NCI-H2171 (cell line): Measurements from ENCODE around the gene CPNE2.
"Not testable (repeated sequence)": the region's sequence is repeated elsewhere in the genome, so short reads cannot be mapped to it uniquely, and the experiment has no call there.

Experiments used
- DNase-seq: peaks from one replicate; lab custom pipeline; 2025; lab: John Stamatoyannopoulos, UW

The CPNE2 gene

DNA sequence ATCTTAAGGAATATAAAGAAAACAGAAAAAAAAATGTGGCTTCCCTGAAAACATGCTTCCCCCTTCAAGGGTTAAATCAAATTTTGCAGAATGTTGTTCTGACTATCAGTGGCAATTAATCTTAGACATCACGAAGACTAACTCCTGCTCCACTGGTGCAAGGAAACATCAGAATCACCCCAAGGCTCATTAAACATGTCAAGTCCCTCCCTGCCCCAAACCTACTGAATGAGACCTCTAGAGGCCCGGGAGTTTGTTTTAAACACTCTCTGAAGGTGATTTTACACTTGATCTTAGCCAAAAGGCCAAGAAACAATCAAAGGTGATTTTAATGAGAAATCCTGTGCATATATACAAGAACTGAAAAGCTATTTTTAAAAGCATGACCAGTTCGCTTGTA lies 75.2 kb downstream of the CPNE2 start:
- no peak for DNase-seq

DNA sequence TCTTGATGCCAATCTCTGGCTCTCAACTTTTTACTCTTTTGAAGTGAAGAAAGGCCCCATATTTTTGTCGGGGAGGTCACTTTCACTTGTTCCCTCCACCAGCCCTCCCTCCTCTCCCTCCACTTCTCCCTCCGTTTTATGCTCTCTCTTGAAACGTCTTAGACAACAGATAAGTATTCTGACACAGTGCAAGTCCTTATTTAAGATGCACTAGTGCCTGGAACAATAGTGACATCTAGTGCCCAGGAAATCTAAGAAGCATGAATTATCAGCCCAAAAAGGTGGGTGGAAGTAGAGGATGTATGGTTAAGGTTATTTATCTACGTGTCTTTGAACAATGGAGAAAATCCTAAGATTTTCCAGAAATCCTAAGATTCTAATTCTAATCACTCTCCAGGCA lies 75.6 kb downstream of the CPNE2 start:
- peak; percentile 30 for DNase-seq

DNA sequence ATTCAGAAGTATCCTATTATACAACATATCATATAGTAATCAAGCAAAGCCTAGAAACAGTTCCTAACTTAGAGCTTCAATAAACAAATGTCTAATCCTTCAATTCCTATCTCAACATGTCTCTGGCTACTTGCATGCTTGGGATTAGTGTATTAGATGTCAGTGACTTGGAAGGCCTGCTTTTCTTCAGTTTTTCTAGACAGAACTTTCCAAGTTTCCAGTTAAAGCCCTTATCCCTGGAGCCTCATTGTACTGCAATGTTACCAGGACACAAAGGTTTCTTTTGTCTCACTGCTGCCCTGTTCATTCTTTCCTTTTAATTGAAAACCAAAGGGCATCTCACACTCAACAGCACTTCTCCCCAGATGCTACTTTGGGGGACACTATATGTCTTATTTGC lies 76.9 kb downstream of the CPNE2 start:
- no peak for DNase-seq

DNA sequence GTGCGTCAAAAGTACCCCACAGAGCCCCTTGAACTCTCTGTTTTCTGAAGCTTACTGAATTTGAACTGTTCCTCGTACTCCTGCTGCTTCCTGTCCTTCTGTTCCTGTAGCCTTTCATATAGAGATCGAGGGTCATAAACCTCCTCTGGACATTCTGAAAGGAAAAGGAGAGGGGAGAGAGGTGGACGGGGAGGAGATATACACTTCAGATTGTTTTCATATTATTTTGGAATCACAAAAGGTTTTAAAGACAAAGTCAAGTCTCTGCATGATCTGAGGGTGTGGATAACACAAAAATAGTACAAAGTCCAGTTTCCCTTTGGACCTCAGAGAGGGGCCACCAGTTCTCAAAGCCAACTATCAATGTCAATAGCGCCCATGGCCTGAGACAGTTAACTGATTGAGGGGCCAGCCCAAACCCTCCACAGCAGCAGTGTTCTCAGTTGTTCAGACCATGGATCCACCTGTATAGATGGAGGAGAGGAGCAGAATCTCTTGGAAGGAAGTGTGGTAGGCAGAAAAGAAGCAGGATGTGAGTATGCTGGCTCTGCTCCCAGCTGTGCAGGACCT lies 80.4 kb downstream of the CPNE2 start:
- no peak for DNase-seq

DNA sequence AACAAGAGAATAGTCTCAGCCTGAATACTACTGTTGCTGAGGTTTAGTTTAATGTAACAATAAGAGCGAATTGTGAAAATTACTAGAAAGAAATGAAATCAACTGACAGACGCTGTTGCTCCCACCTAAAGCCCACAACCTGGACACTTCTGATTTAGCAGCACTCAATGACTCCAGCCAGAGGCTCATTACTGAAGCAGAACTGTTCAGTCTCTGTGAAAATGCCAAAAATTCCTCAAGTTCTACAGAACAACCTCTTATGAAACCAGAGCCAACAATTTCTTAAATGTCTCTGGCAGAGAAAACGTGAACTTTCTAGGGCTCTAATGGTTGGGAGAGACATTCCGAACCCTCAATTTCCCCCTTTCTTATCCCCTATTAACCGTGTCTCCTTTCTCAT lies 83.5 kb downstream of the CPNE2 start:
- DNase-seq: no peak

DNA sequence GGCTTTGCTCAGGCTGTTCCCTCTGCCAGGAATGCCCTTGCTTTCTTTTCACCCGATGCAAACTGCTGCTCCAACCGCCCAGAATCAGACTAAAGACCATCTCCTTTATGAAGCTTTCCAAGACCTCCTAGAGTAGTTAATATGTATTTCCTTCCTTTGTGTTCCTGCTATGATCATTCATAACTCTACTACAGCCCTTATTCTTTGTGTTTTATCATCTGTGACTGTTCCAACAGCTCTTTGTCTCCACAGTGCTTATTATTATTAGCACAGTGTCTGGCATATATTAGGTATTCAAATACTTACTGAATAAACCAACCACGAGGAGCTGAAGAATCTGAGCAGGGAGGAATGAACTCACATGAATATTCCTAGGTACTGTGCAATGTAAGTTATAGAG lies 85.8 kb downstream of the CPNE2 start:
- DNase-seq: no peak

DNA sequence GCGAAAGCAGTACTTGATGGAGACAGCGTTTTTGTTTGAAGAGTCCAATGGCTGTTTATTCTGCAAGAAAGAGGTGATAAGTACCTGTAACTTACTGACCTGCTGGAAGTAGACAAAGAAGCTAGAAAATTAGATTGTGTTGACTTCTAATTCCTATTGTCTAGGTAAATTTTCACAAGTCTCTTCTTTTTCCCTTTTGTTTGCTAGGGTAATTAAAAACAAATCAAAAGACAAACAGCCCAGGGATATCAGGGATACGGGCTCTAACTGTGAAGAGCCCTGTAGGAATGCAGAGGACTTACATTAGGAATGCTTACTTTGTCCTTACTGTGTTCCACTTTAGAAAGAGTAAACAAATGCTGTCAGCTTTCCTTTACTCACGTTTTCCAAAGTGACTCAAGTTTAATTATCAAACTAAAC lies 86.4 kb downstream of the CPNE2 start:
- no peak for DNase-seq

DNA sequence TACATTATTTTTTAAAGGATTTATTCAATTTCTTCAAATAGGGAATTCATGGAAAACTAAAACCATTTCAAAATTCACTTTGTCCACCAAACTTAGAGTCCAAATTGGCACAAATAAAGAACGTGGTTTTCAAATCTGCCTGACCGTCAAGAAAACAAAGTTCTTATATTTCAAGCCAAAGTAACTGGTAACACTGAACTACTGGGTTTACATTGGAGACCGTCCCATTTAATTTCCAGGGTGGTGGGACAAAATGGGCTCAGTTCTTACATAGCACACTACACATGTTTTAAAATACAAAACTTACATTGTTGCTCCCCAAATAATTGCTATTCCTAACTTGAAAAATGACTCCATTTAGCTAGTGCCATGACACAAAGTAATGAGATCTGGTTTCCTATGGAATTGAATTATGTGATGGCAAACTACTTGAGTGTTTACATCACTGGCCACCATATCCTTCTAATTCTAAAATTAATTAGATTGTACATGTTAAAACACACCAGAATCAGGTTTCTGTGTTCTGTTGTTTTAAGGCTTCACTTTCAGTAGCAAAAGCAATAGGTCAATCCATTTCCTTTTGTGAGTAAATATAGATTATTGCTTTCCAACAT lies 86.9 kb downstream of the CPNE2 start:
- no peak for DNase-seq

DNA sequence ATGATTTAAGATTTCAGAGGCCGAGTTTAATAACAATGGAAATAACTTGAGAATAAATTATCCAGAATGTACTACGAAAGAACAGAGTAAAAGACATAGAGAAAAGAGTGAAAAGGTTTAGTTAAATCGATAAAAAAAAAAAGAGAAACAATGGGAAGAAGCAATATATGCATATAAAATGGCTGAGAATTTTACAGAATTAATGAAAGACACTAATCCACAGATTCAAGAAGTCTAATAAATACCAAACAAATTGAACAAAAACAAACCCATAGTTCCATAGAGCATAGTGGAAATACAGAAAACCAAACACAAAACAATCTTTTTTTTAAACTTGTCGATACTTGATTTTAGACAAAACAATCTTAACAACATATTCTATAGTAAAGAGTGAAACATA lies 91.7 kb downstream of the CPNE2 start:
- DNase-seq: no peak

DNA sequence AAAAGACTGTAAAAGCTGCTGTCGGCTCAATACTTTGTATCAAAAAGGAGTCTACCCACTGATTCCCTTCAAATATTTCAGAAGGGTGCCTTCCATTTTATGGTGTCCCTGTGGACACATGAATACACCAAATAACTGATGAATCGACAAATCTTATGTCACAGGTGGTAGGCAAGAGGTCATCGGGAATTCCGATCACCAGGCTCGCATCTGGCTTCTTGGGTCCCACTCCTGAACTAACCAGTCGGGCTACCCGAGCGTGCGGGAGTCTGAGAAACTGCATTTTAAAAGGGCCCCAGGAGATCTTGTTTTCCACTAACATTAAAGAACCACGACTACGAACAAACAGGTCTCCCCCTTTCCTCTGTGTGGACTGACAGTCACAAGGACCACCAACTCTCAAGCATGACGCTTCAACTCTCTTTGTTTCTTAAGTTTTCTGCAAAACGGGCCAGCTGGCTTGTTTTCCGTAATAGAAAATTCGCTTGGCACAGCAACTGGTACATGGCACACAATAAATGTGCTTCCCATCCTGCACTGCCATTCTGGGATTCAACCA lies 92.6 kb downstream of the CPNE2 start:
- no peak for DNase-seq

DNA sequence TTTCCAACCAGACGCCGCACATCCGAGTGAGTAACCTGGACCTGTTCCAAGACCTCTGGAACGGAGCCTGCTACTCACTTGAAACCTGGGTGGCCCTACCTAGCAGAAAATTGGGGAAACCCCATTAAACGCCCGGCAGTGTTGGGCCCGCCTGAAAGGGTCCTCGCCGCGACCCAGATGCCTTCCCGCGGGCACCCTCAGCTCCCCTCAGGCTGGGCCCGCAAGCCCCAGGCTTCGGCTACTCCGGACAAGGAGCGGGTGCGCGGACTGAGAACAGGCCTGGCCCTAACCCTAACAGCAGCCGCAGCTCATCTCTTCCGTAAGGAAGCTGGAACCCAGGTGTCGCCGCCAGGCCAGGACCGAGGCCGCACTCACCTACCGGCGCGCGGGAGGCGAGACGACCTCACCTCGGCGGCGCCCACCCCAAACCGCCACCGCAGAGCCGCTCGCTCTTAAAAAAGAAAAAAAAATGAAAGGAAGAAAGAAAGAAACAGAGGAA lies 93.1 kb downstream of the CPNE2 start:
- DNase-seq: no peak

DNA sequence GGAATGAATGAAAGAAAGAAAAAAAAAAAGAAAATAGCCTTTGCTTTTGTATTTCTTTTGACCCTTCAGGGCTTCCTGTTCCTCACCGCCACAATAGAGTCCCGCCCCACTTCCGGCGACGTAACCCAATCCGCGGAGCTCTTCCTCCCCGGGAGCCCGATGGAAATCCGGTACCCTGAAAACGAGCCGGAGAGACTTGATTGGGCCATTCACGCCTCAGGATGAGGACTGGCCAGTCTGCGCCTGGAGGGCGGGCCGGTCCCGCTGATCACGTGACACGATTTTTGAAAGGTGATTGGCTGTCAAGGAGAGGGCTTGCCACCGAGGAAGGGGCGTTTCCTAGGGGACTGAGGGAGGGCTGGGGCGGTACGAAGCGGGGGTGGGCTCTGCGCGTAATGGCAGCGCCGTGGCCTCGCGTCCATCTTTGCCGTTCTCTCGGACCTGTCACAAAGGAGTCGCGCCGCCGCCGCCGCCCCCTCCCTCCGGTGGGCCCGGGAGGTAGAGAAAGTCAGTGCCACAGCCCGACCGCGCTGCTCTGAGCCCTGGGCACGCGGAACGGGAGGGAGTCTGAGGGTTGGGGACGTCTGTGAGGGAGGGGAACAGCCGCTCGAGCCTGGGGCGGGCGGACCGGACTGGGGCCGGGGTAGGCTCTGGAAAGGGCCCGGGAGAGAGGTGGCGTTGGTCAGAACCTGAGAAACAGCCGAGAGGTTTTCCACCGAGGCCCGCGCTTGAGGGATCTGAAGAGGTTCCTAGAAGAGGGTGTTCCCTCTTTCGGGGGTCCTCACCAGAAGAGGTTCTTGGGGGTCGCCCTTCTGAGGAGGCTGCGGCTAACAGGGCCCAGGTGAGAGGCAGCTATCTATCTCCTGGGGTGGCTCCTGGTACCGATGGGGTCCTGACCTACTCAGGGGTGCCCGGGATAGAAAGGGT lies 93.8 kb downstream of the CPNE2 start, which contains the start of the genes PSME3IP1 and RSPRY1:
TSS of gene PSME3IP1 (minus strand) at position 95 of the 927 bp plus-strand sequence. CDS start 12,185 bp downstream, outside the sequence.
TSS of gene RSPRY1 (plus strand) at position 385 of the 927 bp plus-strand sequence. CDS start 18,330 bp downstream, outside the sequence.
- DNase-seq: peak; percentile 98

DNA sequence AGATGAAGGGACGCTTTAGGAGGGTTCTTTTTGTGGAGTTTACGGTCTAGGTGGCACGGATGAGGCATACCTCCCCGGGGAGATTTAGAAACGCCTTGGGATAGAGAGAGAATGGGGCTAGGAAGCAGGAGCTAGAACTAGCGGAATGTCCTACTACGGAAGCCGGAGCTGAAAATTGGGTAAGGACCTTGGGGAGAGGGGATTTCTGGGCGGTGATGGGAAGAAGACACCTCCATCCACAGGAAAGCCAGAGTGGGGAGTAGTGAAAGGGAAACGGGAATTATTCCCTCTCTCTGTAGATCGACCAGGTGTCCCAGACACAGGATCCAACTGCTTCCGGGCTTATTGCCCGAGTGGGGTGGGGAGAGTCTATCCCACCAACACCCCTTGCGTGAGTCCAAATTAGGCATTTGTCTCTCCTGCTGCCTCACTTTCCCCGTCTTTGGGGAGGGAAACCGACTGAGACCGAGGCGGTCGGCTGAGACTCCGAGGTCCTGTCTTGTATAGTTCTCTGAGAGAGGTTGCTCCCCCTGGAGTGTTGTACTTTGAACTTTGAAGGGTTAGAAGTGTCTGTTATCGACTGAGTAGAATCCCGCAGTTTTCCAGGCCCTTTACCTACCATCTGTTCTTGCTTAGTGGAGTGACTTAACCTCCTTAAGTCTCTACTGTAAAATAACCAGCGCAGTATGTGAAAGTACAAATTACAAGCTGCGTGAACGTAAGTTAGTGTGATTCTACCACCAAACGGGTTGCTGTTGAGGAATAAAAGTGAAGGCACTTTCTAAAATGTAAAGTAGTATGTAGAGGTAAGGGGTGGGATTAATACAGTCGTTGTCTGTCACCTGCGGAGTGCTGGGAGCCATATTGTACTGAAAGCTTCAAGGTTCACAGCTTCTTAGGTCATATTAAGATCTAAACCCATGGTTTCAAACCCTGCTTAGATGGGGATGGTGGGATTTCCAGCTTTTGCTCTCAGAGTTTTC lies 94.8 kb downstream of the CPNE2 start:
- no peak for DNase-seq

DNA sequence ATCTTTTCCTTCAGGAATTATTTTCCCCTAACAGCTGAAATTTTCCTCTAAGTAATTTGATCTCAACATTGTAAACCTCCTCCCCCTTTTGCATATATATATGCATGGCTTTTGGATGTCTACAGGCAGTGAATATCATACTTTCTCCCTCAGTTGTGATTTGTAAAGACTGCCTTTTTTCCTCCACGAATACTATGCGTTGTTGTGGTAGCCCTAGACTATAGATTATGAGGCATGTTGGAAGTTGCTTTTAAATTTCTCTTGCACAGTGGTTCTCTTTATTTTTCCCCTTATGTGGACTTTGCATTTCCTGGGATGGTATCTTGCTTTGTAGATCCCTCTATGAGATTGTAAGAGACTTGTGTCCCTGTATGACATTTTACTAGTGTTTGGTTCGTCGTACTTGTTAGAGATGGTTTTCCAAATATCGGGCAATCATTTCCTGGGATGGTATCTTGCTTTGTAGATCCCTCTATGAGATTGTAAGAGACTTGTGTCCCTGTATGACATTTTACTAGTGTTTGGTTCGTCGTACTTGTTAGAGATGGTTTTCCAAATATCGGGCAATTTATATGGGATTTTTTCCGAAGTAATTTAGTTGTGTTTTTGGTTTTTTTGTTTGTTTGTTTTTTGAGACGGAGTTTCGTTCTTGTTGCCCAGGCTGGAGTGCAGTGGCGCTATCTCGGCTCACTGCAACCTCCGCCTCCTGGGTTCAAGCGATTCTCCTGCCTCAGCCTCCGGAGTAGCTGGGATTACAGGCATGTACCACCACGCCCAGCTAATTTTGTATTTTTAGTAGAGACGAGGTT lies 95.7 kb downstream of the CPNE2 start:
- not testable (repeated sequence) for DNase-seq

DNA sequence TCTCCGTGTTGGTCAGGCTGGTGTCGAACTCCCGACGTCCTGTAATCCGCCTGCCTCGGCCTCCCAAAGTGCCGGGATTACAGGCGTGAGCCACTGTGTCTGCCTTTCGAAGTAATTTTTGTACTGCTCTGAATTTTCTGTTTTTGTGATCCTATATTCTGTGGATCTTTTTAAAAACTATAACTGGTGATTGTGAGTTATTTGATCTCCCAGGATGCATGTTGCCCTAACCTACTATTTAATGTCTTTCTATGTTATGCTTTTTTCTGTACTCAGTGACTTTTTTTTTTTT lies 96.3 kb downstream of the CPNE2 start:
- DNase-seq: no peak

DNA sequence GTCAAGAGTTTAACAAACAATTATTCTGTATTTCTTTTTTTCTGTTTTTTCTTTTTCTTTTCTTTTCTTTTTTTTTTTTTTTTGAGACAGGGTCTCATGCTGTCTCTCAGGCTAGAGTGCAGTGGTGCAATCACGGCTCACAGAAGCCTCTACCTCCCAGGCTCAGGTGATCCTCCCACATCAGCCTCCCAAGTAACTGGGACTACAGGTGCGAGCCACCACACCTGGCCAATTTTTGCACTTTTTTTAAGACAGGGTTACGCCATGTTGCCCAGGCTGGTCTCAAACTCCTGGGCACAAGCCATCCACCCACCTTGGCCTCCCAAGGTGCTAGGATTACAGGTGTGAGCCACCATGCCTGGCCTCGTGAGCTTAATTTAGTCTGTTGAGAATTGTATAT lies 97.1 kb downstream of the CPNE2 start:
- DNase-seq: not testable (repeated sequence)

DNA sequence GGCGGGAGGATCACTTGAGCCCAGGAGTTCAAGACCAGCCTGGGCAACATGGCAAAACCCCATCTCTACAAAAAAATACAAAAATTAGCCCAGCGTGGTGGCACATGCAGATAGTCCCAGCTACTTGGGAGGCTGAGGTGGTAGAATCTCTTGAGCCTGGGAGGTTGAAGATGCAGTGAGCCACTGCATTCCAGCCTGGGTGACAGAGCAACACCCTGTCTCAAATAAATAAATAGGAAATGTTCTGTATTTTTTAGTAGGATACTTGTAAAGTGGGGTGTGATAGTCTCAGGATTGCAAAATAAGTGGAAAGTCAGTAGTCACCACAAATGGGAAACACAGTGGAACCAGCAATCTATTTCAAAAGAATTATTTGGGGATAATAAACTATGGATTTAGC lies 97.8 kb downstream of the CPNE2 start:
- DNase-seq: no peak

DNA sequence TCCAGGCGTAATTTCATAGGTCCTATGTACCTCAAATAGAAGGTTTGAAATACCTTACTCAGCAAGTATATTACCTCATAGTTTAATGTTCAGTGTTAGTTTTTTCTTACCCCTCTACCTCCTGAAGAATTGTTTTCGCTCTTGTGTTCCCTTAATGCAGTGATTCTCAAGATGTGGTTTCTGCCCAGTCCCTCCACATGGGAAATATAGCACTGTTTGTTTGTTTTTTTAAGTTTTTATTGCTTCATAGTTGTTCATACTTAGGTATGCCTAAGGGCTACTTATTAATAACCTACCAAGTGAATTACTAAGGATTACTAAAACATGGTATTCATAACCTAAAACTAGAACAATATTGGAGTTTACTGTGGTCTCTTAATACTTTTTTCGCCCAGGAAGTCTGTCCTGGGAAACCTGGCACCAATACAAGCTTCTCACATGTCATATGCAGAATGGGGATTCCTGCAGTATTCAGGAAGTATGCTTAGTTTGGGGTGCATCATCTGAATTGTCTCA lies 98.7 kb downstream of the CPNE2 start:
- DNase-seq: no peak

DNA sequence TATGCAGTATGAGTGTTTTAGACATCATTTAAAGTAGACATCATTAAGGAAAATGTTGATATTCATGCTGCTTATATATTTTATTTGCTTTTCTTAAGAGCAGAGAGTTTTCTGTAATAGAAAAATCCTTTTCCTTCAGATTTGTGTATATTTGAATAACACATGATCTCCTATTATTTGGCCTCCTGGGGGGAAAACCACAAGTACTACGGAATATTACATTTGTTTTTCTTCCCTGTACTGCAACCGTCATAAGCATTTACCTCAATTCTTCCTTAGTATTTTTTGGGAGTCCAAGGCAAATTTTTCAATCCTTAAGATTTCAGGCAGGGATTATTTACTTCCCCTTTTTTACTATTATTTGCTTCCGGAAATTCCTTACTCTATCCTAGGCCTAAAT lies 99.8 kb downstream of the CPNE2 start:
- no peak for DNase-seq
